Measurements from ENCODE around the gene ENPEP.

DNA sequence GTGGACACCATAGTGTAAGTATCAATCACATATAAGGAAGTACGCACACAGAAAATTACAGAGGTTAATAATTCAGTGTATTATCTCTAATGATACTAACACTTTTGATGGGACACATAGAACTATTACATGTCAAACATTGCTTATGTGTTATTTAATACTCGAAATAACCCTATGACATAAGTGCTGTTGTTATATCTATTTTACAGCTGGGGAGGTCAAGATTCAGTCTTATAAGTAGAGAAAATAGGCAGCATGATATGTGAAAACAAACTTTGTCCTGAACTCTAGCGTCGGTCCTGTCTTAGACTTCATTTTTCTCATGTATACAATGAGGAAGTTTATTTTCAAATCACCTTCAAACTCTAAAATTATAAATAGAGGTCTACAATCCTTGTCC lies 23.2 kb downstream of the ENPEP start:
- TF ChIP-seq JUNB (IDR thresholded peaks at IDR 0.05) (no peak), MAX (IDR thresholded peaks at IDR 0.05; ENCODE audit: low read depth, low read length) (no peak), TAF1 (IDR thresholded peaks at IDR 0.05; ENCODE audit: borderline replicate concordance, low read depth, low read length) (no peak), POLR2A (IDR thresholded peaks at IDR 0.05; ENCODE audit: low read depth, low read length) (no peak), NFIC (IDR thresholded peaks at IDR 0.05; ENCODE audit: low read depth, low read length) (no peak), CTCF (IDR thresholded peaks at IDR 0.05 in 2 of 3, conservative IDR thresholded peaks at IDR 0.05 in 1 of 3; ENCODE audit: control insufficient read depth in 2 of 3, extremely low read depth in 1 of 3, insufficient read depth in 1 of 3, low read depth in 3 of 3, low read length in 3 of 3) (no peak)
- TF ChIP-seq, protein P1, sequence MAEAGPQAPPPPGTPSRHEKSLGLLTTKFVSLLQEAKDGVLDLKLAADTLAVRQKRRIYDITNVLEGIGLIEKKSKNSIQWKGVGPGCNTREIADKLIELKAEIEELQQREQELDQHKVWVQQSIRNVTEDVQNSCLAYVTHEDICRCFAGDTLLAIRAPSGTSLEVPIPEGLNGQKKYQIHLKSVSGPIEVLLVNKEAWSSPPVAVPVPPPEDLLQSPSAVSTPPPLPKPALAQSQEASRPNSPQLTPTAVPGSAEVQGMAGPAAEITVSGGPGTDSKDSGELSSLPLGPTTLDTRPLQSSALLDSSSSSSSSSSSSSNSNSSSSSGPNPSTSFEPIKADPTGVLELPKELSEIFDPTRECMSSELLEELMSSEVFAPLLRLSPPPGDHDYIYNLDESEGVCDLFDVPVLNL (IDR thresholded peaks at IDR 0.05; ENCODE audit: low read depth, low read length) = no peak

Measured in GM12878 (cell line).